ENCODE results near the gene EEPD1.

The EEPD1 gene

GRCh38 chr7:36303202-36304098 is 150.4 kb downstream of the EEPD1 start:
- no peaks in the 10 kb centered on the region for H3K9me3 Mint-ChIP-seq
- no peak for DNase-seq
- H3K27ac Mint-ChIP-seq: no peak overlapping the region
- H3K4me3 Mint-ChIP-seq: no peak overlapping the region
- no peaks in the 10 kb centered on the region for H3K36me3 Mint-ChIP-seq (ENCODE audit: low read depth)
- TF ChIP-seq, protein P1, sequence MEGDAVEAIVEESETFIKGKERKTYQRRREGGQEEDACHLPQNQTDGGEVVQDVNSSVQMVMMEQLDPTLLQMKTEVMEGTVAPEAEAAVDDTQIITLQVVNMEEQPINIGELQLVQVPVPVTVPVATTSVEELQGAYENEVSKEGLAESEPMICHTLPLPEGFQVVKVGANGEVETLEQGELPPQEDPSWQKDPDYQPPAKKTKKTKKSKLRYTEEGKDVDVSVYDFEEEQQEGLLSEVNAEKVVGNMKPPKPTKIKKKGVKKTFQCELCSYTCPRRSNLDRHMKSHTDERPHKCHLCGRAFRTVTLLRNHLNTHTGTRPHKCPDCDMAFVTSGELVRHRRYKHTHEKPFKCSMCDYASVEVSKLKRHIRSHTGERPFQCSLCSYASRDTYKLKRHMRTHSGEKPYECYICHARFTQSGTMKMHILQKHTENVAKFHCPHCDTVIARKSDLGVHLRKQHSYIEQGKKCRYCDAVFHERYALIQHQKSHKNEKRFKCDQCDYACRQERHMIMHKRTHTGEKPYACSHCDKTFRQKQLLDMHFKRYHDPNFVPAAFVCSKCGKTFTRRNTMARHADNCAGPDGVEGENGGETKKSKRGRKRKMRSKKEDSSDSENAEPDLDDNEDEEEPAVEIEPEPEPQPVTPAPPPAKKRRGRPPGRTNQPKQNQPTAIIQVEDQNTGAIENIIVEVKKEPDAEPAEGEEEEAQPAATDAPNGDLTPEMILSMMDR (IDR thresholded peaks at IDR 0.05): no peak
- H3K27me3 Mint-ChIP-seq (ENCODE audit: low read depth, poor library complexity): peaks cover 3% of the 10 kb centered on the region
- peaks cover 41% of the 10 kb centered on the region for H3K4me1 Mint-ChIP-seq

- TF ChIP-seq, protein P1 (IDR thresholded peaks at IDR 0.05): no peak
Observed at GRCh38 chr7:36304099-36304425, 151.0 kb downstream of the EEPD1 start.

DNA sequence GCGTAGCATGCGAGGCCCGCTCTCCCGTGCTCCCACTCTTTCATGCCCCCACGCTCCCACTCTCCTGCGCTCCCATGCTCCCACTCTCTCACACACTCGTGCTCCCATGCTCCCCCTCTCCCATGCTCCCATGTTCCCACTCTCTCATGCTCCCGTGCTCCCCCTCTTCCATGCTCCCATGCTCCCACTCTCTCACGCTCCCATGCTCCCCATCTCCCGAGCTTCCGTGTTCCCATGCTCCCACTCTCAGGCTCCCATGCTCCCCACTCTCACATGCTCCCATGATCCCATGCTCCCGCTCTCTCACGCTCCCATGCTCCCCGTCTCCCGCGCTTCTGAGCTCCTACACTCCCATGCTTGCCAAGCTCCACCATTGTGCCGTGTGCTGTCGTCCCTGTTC is 152.2 kb downstream of the EEPD1 start:
- H3K27ac Mint-ChIP-seq: no peak overlapping the region
- peaks cover 35% of the 10 kb centered on the region for H3K4me1 Mint-ChIP-seq
- no peak for DNase-seq
- no peak overlapping the region for H3K4me3 Mint-ChIP-seq
- TF ChIP-seq, protein P1 (IDR thresholded peaks at IDR 0.05): no peak
- H3K9me3 Mint-ChIP-seq: no peaks in the 10 kb centered on the region
- no peaks in the 10 kb centered on the region for H3K36me3 Mint-ChIP-seq (ENCODE audit: low read depth)
- peaks cover 3% of the 10 kb centered on the region for H3K27me3 Mint-ChIP-seq (ENCODE audit: low read depth, poor library complexity)

More at GRCh38 chr7:36304099-36304425, 151.0 kb downstream of the EEPD1 start:
- Mint-ChIP-seq H3K4me1 (peaks cover 41% of the 10 kb centered on the region), H3K36me3 (ENCODE audit: low read depth) (no peaks in the 10 kb centered on the region), H3K4me3 (no peak overlapping the region), H3K9me3 (no peaks in the 10 kb centered on the region), H3K27me3 (ENCODE audit: low read depth, poor library complexity) (peaks cover 3% of the 10 kb centered on the region), H3K27ac (no peak overlapping the region)
- DNase-seq: no peak

GRCh38 chr7:36305648-36306047 is 152.6 kb downstream of the EEPD1 start:
- Mint-ChIP-seq H3K27ac (no peak overlapping the region), H3K4me1 (peaks cover 35% of the 10 kb centered on the region)

GRCh38 chr7:36306222-36306621 is 153.2 kb downstream of the EEPD1 start:
- TF ChIP-seq, protein P1 (IDR thresholded peaks at IDR 0.05): no peak
- Mint-ChIP-seq H3K27me3 (ENCODE audit: low read depth, poor library complexity) (peaks cover 3% of the 10 kb centered on the region), H3K4me1 (peaks cover 35% of the 10 kb centered on the region)

More at GRCh38 chr7:36305648-36306047, 152.6 kb downstream of the EEPD1 start:
- no peaks in the 10 kb centered on the region for H3K36me3 Mint-ChIP-seq (ENCODE audit: low read depth)
- no peaks in the 10 kb centered on the region for H3K9me3 Mint-ChIP-seq
- TF ChIP-seq, protein P1 (IDR thresholded peaks at IDR 0.05): no peak
- no peak overlapping the region for H3K4me3 Mint-ChIP-seq
- DNase-seq: no peak
- peaks cover 3% of the 10 kb centered on the region for H3K27me3 Mint-ChIP-seq (ENCODE audit: low read depth, poor library complexity)

DNA sequence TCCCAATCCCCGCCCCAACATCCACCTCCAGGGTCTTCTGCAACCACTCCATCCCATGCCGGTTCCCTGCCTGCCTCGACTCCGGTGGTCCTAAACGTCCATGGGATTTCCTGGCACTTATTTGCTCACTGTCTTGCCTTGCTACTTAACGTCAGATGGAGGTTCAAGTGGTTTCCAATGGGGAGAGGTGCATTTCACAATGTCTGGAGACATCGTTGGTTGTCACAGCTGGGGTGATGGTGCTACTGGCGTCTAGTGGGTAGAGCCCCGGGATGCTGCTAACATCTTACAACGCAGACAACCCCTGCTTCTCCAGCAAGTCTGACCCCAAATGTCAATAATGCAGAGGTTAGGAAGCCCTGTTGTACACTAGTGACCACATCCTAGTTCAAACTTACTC is 153.7 kb downstream of the EEPD1 start:
- H3K4me3 Mint-ChIP-seq: no peak overlapping the region
- DNase-seq: no peak
- TF ChIP-seq, protein P1 (IDR thresholded peaks at IDR 0.05): no peak
- H3K27ac Mint-ChIP-seq: no peak overlapping the region
- H3K9me3 Mint-ChIP-seq: no peaks in the 10 kb centered on the region
- H3K4me1 Mint-ChIP-seq: peaks cover 32% of the 10 kb centered on the region
- H3K36me3 Mint-ChIP-seq (ENCODE audit: low read depth): no peaks in the 10 kb centered on the region
- peaks cover 3% of the 10 kb centered on the region for H3K27me3 Mint-ChIP-seq (ENCODE audit: low read depth, poor library complexity)

More at GRCh38 chr7:36306222-36306621, 153.2 kb downstream of the EEPD1 start:
- Mint-ChIP-seq H3K4me3 (no peak overlapping the region), H3K9me3 (no peaks in the 10 kb centered on the region), H3K36me3 (ENCODE audit: low read depth) (no peaks in the 10 kb centered on the region), H3K27ac (no peak overlapping the region)
- DNase-seq: no peak
